ENCODE results near the gene C3orf18. TPM values are rescaled to one million over a fixed set of nuclear protein-coding genes. Genes with fewer than 3 reads are reported as not detected.

C3orf18 gene
- total and polyA plus RNA-seq, 10 of the 15 experiments (the other 5 are each of a cell fraction or from before 2014, with no cell fraction given), result 0.06 to 3.2 (median 0.66) TPM

DNA sequence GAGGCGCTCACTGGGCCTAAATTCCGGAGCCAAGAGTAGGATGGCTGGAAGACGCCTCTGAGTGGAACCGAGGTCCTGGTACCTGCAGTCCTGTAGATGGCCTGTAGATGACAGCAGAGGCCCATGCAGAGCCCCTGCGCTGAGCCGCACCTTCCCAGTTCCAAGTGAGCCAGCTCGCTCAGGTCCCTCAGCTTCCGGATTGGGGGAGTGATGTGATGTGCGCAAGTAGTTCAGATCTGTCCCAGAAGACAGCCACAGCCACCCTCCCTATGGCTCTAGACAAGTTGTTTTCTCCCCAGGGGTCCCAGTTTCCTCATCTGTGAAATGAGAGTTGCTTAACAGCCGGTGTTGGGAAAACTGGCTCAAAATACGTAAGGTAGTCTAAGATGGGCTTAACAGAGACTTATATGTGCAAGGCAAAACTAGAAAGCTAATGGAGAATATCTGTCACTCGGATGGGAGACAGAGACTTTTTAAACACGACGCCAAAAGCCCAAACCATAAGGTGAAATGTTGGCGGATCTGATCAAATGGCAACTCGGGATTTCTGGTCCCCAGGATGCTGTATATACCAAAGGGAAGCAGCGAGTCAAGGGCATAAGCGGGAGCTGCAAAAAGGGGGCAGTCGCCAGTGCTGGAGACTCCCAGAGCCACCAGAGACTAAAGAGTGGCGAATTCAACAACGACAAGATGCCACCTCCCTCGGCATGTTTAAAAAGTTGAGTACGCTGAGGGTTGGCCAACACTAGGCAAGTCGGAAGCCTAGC lies 48.6 kb upstream of the C3orf18 start (continued):
- TF ChIP-seq, protein P1, sequence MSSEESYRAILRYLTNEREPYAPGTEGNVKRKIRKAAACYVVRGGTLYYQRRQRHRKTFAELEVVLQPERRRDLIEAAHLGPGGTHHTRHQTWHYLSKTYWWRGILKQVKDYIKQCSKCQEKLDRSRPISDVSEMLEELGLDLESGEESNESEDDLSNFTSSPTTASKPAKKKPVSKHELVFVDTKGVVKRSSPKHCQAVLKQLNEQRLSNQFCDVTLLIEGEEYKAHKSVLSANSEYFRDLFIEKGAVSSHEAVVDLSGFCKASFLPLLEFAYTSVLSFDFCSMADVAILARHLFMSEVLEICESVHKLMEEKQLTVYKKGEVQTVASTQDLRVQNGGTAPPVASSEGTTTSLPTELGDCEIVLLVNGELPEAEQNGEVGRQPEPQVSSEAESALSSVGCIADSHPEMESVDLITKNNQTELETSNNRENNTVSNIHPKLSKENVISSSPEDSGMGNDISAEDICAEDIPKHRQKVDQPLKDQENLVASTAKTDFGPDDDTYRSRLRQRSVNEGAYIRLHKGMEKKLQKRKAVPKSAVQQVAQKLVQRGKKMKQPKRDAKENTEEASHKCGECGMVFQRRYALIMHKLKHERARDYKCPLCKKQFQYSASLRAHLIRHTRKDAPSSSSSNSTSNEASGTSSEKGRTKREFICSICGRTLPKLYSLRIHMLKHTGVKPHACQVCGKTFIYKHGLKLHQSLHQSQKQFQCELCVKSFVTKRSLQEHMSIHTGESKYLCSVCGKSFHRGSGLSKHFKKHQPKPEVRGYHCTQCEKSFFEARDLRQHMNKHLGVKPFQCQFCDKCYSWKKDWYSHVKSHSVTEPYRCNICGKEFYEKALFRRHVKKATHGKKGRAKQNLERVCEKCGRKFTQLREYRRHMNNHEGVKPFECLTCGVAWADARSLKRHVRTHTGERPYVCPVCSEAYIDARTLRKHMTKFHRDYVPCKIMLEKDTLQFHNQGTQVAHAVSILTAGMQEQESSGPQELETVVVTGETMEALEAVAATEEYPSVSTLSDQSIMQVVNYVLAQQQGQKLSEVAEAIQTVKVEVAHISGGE (CRISPR knock-in tag; IDR thresholded peaks at IDR 0.05), result no peak
- TF ChIP-seq, protein P2, sequence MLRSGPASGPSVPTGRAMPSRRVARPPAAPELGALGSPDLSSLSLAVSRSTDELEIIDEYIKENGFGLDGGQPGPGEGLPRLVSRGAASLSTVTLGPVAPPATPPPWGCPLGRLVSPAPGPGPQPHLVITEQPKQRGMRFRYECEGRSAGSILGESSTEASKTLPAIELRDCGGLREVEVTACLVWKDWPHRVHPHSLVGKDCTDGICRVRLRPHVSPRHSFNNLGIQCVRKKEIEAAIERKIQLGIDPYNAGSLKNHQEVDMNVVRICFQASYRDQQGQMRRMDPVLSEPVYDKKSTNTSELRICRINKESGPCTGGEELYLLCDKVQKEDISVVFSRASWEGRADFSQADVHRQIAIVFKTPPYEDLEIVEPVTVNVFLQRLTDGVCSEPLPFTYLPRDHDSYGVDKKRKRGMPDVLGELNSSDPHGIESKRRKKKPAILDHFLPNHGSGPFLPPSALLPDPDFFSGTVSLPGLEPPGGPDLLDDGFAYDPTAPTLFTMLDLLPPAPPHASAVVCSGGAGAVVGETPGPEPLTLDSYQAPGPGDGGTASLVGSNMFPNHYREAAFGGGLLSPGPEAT (IDR thresholded peaks at IDR 0.05; ENCODE audit: low read depth), result 0 out of 2 replicates have a peak, but pooled peaks have one; percentile 16
- TF ChIP-seq BHLHE40 (IDR thresholded peaks at IDR 0.05; ENCODE audit: borderline replicate concordance in 1 of 2, low read depth in 2 of 2, low read length in 1 of 2) (peak in 1 of 2 experiments; percentile 17; a peak in 1 of 4 replicates), TCF12 (IDR thresholded peaks at IDR 0.05; ENCODE audit: low read depth, low read length) (0 out of 2 replicates have a peak, but pooled peaks have one; percentile 15), SMARCA5 (IDR thresholded peaks at IDR 0.05) (peak; percentile 79; the same call in 1 of the 2 replicates), PAX5 (IDR thresholded peaks at IDR 0.05; ENCODE audit: borderline replicate concordance, low read depth, low read length) (no peak), MXI1 (IDR thresholded peaks at IDR 0.05; ENCODE audit: low read depth, low read length) (0 out of 2 replicates have a peak, but pooled peaks have one; percentile 31), RUNX3 (IDR thresholded peaks at IDR 0.05; ENCODE audit: low read length) (peak; percentile 17; the same call in 1 of the 2 replicates), FOXK2 (IDR thresholded peaks at IDR 0.05) (no peak), ZNF274 (IDR thresholded peaks at IDR 0.05; ENCODE audit: insufficient read depth, insufficient read length) (no peak), JUND (IDR thresholded peaks at IDR 0.05; ENCODE audit: low read depth, low read length) (no peak), ZBTB40 (IDR thresholded peaks at IDR 0.05; ENCODE audit: borderline replicate concordance) (peak; percentile 23; the same call in 1 of the 2 replicates), RAD21 (IDR thresholded peaks at IDR 0.05; ENCODE audit: insufficient read depth, low read depth, low read length) (peak; percentile 99), SMC3 (IDR thresholded peaks at IDR 0.05; ENCODE audit: borderline replicate concordance, low read length) (peak; percentile 91)
- TF ChIP-seq, protein P3, sequence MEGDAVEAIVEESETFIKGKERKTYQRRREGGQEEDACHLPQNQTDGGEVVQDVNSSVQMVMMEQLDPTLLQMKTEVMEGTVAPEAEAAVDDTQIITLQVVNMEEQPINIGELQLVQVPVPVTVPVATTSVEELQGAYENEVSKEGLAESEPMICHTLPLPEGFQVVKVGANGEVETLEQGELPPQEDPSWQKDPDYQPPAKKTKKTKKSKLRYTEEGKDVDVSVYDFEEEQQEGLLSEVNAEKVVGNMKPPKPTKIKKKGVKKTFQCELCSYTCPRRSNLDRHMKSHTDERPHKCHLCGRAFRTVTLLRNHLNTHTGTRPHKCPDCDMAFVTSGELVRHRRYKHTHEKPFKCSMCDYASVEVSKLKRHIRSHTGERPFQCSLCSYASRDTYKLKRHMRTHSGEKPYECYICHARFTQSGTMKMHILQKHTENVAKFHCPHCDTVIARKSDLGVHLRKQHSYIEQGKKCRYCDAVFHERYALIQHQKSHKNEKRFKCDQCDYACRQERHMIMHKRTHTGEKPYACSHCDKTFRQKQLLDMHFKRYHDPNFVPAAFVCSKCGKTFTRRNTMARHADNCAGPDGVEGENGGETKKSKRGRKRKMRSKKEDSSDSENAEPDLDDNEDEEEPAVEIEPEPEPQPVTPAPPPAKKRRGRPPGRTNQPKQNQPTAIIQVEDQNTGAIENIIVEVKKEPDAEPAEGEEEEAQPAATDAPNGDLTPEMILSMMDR (IDR thresholded peaks at IDR 0.05 in 2 of 3, conservative IDR thresholded peaks at IDR 0.05 in 1 of 3; ENCODE audit: control insufficient read depth in 2 of 3, extremely low read depth in 1 of 3, insufficient read depth in 1 of 3, low read depth in 3 of 3, low read length in 3 of 3), result peak; percentile 99 to 100 (median 100); a peak in 5 of 6 replicates
